Fibroblast of skin of scalp (primary cell): Measurements from ENCODE around the gene STK32C.

Experiments
- DNase-seq: peaks from one replicate; pipeline ENCODE4 v3.0.0-alpha.2; 2013

Gene STK32C

DNA sequence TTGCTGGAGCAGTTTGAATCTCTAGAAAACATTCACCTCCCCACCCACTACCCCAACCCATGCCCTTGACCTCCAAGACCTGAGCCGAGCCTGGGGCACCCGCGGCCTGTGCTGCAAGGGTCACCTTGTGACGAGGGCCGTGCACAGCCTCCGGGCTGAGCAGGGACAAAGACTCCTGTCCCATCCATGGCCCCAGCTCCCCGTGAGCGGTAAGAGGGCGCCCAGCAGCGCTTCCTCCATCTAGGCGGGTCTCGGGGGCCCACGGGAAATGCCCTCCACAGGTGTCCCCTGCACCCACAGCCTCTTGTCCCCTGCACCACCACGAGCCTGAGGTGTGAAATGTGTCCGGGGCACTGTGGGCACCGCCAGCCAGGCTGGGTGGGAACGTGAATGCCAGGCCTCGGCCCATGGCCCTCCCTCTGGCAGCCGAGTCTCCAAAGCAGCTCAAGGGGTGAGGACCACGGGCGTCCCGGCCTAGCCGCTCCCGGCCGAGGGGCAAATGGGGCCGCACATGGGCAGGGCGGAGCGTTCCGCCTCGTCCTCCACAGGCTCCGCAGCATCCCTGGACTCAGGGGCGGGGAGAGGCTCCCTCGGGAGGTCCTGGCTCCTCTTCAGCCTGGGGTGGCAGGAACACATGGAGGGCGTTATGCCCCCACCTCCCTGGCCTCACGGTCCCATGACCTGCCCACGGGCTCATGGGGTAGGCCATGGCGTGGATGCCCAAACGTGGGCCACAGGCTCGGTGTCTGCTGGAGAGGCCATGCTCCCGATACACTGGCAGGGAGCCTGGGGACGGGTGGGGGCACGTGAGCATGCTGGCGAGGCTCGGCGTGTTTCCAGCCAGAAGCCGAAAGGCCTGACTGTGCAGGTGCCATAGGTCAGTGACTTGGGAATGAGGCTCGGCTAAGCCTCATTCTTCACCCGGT, 100.0 kb downstream of the STK32C start:
- DNase-seq: no peak

DNA sequence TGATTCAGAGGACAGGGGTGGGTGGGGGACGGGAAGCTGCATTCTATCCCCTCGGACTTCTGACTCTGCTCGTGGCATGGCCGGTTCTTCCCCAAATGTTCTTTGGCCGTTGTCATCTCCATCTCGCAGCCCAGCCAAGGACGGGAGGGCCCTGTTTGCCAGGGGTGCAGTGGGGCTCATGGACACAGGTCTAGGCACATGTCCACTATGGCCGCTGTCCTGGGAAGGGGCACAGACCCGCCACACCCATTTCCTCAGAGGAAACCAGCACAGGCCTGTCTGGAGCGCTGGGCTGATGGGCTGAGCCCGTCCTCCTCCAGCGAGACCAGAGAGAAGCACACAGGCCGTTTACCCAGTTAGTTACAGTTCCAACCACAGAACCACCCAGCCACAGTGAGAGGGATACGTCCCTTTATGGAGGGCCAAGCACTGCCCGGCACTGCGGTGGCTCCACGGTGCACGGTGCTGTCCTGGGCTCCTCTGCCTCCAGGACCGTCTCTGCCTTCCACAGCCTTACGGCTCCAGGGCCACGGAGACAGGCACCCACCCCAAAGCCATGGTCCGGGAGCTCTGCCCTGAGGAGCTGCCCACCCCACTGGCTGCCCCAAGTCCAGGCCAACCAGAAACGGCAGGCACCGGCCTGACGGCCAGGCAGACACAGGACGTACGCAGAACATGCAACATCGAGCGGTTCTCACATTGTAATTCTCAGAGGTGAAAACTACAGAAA, 100.8 kb downstream of the STK32C start:
- no peak for DNase-seq

DNA sequence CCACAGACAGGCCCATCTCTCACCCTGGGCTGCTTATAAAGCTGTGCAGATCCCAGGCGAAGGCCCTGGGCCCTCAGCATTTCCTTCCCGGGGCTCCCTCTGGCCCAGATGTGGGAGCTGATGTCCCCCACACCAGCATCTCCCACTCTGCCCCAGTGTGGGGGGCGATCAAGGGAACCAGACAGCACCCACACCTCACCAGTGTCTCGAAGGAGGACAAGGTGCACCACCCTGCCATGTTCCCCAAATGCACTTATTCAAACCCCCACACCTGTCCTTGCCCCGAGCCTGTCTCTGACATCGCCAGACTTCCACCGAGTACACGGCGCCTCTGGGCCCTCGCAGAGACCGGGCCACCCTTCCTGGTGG, 101.4 kb downstream of the STK32C start:
- no peak for DNase-seq

- DNase-seq: no peak
Observed at GRCh38 chr10:132205650-132206376, 101.9 kb downstream of the STK32C start.

DNA sequence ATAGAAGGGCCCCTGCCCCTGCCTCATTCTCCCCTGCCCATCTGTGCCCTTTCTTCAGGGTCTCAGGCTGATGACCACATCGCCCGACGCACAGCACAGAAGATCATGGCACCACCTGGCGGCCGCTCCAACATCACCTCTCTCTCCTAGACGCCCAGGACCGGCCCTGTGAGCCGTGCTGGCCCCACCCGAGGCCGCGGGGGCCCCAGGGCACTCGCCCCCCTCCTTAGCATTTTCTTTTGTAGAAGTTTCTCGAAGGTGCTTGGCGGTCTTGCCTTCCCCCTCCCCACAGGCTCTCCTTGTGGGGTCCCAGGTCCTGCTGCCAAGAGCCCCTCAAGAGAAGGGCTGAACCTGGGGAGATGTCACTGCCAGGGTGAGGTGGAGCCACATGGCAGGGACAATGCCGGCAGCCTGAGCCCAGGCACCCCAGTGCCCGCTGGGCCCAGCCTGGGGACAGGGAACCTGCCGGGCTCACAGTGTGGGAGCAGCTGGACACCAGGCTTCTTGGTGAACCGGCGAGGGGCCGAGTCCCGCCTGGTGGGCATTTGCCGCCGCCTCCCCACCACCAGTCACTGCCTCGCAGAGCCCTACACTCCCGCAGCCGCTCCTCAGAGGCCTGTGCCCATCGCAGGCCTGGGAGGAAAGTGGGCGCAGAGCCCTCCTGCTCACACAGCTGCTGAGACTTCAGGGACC, 102.8 kb downstream of the STK32C start:
- no peak for DNase-seq

DNA sequence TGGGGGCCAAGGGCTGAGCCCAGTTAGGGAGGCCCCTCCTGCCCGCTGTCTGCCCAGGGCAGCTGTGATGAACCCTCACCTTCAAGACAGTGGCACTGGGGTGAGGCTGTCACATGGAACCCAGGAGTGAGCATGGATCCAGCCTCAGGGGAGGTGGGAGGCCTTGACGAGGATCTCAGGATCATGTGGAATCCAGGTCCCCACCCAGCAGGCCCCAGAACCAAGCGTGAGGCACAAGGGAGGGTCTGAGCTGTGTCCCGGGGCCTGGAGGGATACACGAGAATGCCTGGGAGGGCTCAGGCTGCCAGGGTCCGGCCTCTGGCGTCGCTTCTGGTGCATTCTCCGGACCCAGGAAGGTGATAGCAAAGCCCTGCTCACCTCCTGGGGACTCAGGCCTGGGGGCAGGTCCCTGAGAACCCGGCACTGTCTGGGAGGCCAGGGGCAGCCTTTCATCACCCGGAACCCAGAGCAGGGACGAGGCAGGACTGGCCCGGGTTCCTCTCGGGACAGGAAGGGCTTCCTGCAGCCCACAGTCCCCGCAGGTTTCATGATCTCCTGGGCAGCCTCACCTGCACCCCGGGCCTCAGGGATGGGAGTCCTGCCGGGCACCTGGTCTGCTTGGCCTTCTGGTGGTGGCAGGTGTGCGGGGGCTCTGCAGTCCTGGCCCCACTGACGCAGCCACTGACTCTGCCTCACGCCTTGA, 103.5 kb downstream of the STK32C start:
- no peak for DNase-seq

DNA sequence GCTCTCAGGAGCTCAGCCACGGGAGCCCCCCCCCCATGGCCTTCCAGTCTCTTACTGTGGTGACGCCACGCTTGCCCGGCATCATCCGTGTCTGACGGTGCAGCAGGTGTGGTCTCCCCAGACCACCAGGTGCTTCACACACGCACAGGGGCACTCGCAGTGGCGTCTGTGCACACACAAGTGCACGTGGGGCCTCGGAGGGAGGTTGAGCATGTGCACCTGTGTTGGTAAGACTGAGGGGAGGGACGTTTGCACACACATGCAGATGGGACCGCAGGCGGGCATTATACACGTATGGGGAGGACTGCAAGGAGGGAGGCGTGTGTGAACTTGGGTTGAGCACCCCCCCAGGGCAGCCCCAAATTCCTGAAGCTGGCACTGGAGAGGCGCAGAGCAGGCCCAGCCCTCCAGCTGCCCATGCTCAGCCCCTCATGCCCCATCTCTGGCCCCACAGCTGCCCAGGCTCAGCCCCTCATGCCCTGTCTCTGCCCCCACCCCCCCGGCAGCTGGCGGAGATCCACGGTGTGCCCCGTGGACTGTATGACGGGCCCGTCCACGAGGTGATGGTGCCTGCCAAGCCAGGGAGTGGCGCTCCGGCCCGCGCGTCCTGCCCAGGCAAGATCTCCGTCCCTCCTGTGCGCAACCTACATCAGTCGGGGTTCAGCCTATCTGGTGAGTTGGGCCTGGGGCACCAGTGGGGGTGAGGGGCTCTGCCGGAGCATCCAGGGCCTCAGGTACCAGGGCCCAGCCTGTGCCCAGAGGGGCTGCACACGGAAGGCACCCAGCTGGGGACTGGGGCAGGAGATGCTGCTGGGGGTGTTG, 104.3 kb downstream of the STK32C start:
- no peak for DNase-seq

GRCh38 chr10:132202070-132202970, 105.4 kb downstream of the STK32C start:
- no peak for DNase-seq

DNA sequence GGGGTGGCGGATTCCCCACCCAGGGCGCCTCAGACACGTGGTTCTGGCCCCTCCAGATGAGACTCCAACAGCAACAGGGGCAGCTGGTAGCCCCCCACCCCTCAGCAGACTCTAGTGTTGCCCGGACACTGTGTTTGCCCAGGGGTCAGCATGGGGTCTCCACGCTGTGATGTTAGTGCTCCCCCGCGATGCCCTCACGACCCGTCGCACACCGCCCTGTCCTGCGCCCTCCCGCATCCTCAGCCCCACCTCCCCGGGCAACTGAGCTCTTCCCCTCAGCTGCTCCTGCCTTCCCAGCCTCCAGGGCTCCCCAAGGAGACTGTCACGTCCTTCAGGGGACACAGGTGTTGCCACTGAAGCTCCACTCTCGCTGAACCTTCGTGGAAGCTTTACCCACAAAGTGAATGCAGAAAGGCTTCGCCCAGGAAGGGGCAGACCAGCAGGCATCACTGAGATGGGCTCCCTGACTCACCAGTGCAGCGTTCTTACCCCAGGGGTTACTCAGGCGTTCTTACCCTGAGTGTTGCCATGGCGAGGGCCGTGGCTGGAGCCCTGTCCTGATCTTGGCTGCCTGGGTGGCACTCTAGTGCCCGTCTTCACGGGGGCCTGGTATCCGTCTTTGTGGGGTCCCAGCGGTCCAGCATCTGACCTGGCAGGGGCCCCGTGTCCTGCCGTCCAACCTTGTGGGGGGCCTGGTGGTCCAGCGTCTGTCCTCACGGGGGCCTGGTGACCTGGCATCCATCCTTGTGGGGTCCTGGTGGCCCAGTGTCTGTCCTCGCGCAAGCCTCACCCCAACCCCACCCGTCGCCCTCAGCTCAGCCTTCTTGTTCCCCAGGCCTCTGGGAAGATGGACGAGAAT, 106.4 kb downstream of the STK32C start:
- no peak for DNase-seq

GRCh38 chr10:132200344-132201110, 107.2 kb downstream of the STK32C start:
- no peak for DNase-seq

GRCh38 chr10:132199854-132200311, 107.9 kb downstream of the STK32C start:
- DNase-seq: no peak

DNA sequence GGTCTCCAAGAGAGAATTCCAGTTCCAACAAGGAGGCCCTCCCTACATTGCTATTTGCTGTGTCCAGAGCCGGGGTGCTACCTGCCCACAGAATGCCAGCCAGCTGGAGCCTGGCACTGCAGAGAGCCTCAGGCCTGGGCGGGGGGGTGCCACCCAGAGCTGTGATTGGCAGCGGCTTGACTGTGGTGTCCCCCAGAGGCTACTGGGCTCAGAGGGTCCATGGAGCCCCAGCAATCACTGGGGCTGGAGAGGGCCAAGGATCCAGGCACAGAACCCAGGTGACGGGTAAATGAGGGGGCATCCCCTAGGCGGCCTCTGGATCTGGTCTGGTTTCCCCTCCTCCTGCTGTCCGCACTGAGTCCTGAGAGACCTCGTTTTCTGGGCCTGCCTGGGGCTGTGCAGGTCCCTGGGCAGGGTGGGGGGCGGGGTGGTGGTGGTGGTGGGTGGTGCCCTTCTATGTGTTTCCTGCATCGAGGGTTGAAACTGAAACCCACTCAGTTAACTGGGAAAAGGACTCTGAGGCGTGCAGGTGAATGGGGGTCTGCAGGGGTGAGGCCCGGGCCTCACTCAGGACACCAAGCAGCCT, 108.4 kb downstream of the STK32C start:
- DNase-seq: no peak

DNA sequence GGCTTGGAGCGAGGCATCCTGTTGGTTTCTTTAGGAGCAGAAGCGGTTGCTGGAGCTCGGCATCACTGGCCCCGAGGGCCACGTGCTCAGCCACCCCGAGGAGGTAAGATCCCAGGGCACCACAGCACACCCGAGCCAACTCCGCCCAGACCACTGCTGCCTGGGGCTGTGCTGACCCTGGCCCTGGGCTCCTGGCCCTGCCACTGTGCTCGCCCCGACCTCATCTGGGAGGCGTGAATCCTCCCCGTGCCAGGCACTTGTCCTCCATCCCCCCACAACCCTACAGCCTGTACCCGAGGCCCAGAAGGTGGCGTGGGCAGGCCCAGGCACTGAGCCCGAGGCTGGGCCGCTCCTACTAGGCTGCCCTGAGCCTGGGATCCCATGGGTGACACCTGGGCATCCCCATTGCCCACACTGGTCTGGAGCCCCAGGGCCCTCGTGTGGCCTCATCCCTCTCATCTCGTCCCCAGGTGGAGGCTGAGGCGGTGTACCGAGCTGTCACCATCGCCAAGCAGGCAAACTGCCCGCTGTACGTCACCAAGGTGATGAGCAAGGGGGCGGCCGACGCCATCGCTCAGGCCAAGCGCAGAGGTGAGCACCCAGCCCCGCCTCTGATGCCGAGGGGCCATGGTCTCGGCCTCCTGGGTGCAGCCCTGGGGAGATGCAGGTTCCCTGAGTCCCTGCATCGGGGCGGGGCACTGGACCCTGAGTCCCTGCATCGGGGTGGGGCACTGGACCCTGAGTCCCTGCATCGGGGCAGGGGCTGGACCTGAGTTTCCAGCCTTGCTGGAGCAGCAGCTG, 109.2 kb downstream of the STK32C start:
- no peak for DNase-seq

- DNase-seq: no peak
Observed at GRCh38 chr10:132198068-132198370, 109.7 kb downstream of the STK32C start.

DNA sequence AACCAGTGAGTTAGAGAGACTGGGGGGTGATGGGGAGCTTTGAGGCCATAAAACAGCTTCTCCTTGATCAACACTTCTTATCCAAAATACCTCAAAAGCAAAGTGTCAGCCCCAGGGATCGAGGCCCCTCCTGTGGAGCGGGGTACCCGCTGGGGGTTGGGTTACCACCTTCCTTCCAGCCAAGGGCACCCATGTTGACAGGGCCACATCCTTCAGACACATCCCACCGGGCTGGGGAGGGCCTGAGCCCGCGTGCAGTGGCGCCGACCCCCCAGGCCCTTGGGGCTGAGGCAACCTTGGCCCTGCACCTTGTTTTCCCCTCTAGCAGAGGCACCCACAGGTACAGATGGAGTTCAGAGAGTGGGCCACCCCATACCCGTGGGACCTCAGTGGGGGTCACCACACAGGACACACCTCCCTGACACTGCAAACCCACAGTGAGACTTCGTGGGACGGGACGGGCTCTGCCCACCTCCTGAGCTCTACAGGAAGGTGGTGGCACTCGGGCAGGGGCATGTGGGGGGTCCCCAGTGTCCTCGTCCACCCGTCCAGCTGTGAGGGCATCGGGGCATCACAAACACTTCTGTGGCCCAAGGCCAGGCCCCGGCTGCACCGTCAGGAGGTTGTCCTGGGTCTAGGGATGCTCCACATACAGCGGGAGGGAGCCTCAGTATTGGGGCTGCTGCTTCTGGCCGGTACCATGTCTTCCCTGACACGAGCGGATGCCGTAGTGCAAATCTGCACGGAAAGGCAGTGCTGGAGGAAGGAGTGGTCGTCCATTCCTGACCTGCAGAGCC, 110.3 kb downstream of the STK32C start:
- no peak for DNase-seq
